ENCODE results near the gene OR2AP1.

GRCh38 chr12:55624056-55624455 is 51.8 kb downstream of the OR2AP1 start:
- TF ChIP-seq CTCF (IDR thresholded peaks at IDR 0.05; ENCODE audit: poor library complexity), result no peak
- no peak for TF ChIP-seq EZH2 (IDR thresholded peaks at IDR 0.05; ENCODE audit: borderline replicate concordance)
- no peak for TF ChIP-seq EZH2phosphoT487 (IDR thresholded peaks at IDR 0.05; ENCODE audit: low read depth, severe bottlenecking, unreplicated experiment)

Measured in hepatocyte (in vitro differentiated cells).